NCI-H2081 (cell line): ENCODE results near the gene RNU11.
A peak's percentile ranks its signal among the peaks of the same experiment; 100 is the strongest.
"Not testable (repeated sequence)": the region's sequence is repeated elsewhere in the genome, so short reads cannot be mapped to it uniquely, and the experiment has no call there.

ENCODE experiments used
- DNase-seq, 2 experiments: peaks; one replicate each; lab custom pipeline; 2025; lab: John Stamatoyannopoulos, UW

RNU11 gene

DNA sequence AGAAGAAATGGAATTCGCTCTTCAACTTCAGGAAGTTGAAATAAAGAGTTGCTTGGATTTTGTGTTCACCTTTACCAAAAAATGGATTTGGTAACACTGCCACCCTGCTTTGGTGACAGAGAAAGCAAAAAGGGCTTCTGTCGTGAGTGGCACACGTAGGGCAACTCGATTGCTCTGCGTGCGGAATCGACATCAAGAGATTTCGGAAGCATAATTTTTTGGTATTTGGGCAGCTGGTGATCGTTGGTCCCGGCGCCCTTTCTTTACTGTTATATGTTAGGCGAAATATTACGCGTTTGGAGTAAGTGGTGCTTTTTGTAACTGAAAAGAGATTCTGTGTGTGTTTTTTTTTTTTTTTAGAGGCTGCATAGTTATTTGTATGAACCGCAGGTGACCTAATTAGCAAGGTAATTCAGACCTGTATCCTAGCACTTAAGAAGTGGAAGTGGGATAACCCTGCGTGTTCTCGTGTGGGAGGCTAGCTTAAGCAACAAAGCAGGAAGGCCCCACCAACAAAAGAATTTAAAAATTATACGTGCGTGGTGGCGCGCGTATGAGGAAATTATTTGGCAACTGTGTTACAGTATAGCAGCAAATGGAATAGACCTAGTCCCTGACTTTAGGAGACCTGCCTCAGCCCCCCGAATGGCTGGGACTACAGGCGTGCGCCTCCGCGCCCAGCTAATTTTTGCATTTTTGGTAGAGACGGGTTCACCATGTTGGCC lies at the start of gene RNU11:
RNU11 (plus strand) TSS at position 127 of the 725 bp plus-strand sequence.
- DNase-seq: peak; percentile 94 to 98

DNA sequence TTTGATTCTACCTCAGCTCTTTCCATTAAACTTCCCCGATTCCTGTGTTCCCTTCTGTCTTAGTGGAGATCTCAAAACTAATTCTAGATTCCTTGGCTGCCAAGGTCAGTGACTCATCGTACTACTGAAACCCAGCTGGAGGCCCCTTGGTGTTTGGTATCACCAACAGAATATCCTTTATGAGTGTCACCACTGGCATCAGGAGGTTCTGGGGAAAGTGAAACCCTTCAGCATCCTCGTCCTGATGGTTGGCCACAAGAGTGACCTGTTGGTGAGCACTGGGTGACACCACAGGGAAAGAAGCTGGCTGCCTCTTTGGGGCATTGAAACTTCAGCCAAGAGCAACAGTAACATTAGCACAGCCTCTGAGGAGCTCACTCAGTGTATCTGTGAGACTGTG lies 46.7 kb upstream of the RNU11 start:
- DNase-seq: no peak

DNA sequence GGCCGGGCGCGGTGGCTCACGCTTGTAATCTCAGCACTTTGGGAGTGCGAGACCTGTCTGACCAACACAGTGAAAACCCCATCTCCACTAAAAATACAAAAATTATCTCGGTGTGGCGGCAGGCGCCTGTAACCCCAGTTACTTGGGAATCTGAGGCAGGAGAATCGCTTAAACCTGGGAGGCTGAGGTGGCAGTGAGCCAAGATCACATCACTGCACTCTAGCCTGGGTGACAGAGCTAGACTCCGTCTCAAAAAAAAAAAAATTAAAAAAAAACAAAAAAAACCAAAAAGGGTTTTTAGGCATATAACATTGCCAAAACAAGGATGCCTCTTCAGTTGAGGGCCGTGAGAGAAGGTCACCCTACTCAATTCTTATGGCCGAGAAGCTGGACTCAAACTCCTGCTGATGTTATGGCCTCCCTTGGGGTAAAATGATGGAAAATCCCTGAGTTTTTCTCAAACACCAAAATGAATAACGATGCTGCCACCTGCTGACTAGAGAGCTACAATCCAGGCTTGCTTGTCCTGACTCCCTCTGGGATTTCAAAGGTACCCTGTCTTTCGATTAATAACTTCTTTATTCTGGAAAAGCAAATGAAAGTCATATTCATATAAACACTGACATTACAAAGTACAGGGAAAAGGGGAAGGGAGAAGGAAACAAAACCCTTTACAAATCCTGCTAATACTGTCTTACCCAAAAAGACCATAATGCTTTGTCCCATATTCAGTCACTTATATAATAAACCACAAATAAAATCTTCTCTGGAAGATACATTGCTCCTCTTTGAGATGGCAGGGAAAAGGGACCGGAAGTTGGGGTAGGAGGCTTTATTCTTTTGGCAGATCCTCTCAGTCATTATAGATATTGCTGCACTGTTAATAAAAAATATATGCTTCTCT lies 45.6 kb upstream of the RNU11 start:
- peak; percentile 60 to 71 for DNase-seq

DNA sequence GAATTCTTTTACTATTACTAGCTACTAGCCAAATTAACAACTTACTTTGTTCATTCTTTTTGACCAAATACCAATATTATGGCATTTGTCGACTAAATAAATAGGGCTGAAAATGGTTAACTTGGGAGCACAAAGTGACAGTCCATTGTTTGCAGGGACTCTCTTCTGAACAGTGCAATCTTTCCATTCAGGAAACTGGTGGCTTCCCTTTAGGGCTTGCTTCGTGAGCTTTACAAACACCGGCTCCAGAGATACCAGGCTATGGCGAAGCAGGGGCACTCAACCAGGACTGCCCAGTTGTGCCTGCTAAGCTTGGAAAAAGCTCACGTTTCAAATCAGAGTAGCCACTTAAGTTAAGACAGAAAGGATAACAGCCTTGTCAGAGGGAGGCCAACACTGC lies 44.0 kb upstream of the RNU11 start:
- no peak for DNase-seq

DNA sequence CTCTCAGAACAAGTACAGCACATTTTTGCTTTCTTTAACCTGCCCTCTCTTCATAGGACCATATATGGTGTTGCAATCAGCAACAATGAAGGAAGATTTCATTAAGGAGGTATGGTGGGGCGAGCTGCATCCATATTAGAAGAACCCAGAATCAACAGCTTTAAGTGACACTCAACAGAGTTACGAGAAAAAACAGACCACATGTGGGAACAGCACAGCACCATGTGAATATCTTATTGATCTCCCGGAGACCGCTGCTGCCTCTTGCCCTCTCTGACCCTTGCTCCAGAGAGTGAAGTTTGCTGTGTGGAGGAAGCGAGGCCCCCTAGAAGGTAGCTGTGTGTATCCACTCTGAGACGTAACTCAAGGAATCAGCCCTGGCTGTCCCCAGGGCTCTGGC lies 43.4 kb upstream of the RNU11 start:
- no peak for DNase-seq

DNA sequence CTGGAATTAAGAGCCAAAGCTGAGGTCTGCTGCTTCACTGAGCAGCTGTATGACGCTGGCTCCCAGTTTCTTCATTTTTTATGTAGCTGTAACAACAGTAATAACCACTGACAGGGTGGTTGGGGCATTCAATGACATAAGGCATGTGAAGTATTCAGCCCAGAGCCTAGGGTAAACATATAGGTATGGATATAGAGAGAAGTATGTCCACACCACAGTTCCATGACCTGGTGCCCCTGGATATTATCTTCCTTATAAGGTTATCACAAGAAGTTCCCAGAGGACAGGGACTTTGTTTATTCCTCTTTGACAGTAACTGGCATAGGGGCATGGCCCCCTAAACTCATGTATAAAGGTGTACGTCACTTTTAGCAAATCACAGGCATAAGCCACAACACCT lies 41.6 kb upstream of the RNU11 start:
- DNase-seq: no peak

DNA sequence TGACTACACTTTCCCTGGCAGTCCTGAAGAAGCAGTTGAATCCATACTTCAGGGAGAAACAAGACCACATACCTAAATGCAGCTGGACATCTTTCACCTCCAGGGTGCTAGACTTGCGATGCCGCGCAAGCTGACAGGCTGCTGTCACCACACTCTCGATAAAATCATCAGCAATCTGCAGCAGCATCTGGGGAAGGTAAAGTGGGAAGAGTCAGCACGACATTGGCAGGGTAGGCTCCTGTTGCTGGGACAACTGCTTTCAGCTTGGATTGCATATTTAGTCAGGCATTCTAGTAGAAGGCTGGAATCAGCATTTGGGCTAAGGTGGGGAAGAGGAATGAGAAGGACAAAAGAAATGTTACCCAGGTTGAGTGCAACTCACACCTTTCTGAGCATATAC lies 35.2 kb upstream of the RNU11 start:
- no peak for DNase-seq

DNA sequence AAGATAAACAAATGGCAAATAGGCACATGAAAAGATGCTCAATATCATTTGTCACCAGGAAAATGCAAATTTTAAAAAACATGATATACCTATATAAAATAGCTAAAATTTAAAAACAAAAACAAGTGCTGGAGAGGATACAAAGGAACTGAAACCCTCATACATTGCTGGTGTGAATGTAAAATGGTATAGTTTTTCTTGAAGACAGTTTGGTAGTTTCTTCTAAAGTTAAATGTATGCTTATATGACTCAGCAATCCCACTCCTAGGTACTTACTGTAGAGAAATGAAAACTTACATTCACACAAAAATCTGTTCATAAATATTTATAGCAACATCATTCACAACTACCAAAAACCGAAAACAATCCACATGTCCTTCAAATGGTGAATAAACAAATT lies 16.7 kb upstream of the RNU11 start:
- DNase-seq: no peak

DNA sequence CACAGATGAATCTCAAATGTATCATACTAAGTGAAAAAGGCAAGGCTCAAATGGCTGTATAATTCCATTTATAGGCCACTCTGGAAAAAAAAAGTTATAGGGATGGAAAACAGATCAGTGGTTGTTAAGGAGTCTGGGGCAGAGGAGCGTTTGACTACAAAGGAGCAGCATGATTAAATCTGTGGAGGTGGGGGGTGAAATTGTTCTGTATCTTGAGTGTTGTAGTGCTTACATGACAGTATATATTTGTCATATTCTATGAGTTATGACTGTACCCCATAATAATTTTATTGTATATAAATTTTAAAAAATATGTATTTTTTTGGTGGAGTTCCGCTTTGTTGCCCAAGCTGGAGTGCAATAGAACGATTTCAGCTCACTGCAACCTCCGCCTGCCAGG lies 15.8 kb upstream of the RNU11 start:
- DNase-seq: no peak

DNA sequence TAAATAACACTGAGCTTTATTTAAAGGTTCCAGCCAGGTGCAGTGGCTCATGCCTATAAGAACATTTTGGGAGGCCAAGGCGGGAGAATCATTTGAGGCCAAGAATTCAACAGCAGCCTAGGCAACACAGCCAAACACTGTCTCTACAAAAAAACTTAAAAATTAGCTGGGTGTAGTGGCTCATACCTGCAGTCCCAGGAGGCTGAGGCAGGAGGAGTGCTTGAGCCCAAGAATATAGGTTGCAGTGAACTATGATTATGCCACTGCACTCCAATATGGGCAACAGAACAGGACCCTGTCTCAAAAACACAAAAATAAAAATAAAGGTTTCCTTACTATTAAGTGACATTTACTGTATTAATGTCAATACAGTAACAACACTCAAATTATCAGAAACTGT lies 7.6 kb upstream of the RNU11 start:
- DNase-seq: no peak

DNA sequence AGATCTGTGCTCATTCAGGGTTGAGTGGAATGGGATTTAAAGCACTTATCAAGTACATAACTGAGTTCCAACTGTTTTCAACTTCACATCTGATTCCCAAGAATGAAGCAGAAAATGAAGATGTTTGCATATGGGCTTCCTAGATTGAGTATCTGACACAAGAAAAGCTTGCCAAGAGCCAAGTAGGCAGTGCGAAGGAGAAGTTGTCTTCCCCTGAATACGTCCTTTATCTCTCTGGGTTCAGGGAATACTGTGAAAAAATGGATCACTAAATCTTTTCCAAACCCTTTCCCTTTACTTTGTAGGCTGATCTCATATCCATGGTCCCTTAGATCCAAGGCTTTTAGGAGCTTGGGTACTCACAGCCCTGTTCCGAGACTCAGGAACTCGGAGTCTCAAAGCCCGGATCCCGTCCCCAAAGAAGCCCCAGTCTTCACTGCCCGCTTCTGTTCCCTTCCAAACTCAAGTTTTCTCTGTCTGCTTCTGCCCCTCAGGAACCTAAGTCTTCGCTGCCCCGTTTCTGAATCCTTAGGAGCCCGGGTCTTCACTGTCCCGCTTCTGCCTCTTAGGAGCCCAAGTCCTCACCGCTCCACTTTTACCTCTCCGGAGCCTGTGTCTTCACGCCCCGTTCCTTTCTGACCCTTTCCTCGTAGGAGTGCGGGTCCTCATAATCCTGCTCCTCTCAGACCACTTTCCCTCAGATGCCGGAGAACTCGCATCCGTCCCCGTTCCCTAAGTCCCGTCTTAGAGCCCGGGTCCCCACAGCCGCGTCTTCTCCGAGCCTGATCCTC lies 6.1 kb upstream of the RNU11 start:
- DNase-seq: no peak

DNA sequence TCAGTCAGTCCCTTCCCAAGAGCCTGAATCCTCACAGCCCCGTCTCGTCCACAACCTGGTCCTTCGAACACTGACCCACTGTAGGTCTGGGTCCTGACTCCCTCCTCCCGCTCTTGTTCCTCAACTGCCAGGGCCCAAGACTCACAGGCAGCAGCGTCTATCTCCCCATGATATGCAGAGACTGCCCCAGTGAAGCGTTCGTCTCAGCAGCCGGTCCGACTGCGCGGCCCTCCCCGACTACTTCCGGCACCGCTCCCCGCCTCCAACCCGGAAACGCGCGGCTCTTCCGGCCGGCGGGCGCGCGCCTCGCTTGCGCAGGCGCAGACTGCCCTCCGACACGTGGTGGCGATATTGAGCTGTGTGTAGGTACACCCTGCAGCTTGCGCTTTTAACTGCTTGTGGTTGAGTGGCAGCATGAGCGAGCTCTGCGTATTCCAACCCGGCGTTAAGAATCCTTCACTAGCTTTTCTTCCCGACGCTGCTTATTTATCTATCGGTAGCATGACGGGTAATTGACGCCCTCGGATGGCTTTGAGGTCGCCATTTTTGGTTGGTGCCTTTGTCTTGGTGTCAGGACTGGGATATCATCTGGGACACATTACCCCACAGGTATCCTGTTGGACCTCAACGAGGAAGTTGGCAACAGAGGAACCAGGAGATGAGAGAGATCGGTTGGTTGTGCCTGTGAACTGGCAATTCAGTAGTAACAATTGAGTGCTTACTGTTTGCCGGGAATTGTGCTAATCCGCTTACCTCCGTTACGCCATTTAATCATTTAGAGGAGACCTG lies 5.4 kb upstream of the RNU11 start, which contains the start of gene TAF12:
TAF12 (minus strand) TSS at position 221 of the 789 bp plus-strand sequence. CDS start 20,986 bp downstream, outside the sequence.
- peak; percentile 91 to 96 for DNase-seq

DNA sequence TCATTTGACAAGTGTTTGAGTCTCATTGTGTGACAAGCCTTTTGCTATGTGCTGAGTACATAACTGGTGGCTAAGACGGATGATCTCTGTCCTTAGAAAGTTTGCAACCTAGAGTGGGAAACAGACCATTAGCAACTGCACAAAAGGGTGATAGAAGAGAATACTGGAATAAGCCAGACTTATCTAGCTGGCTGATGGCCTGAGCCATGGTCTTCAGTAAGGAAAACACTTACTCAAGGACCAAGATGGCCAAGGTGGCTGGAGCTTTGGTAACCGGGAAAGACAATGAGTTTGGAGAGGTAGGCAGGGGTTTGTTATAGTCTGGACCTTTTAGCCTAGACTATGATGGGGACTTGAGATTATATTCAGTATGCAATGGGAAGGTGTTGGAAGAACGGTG lies 3.9 kb upstream of the RNU11 start:
- no peak for DNase-seq

DNA sequence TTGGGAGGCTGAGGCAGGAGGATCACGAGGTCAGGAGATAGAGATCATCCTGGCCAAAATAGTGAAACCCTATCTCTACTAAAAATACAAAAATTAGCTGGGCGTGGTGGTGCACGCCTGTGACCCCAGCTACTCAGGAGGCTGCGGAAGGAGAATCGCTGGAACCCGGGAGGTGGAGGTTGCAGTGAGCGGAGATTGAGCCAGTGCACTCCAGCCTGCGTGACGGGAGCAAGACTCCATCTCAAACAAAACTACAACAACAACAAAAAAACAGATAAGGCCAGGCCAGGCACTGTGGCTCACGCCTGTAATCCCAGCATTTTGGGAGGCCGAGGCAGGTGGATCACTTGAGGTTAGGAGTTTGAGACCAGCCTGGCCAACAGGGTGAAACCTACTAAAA lies 3.0 kb upstream of the RNU11 start:
- not testable (repeated sequence) for DNase-seq

DNA sequence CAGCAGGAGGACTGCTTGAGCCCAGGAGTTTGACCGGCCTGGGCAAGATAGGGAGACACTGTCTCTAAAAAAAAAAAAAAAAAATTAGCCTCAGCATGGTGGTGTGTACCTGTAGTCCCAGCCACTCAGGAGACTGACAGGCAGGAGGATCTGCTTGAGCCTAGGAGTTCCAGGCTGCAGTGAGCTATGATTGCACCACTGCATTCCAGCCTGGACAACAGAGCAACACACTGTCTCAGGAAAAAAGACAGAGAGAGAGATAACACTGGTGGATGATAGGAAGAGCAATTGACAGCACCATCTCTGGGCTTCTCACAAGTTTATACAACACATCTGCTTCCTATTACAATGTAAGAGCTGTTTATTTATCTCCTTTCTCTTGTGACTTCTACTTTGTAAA lies 2.4 kb upstream of the RNU11 start:
- no peak for DNase-seq

DNA sequence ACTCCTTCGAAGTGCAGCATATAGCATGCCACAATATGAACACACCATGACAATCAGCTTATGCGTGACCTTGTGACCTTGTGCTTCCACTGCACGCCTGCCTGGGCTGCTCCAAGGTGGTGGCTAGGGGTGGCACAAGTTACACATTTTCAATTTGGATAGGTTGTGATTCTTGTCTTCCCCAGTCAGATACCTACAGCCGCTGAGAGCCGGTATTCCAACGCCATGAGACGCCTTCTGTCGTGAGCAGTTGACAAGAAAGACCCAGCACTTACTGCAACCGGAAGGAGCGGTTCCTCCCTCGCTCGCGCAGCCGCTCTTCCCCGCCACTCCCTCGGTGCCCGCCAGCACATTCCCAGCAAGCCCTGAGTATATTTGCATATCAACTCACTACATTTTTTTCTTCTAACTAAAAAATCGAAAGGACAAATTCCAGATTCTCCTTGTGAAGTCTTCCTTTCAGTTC lies 359 bp upstream of the RNU11 start:
- peak; percentile 88 to 92 for DNase-seq

DNA sequence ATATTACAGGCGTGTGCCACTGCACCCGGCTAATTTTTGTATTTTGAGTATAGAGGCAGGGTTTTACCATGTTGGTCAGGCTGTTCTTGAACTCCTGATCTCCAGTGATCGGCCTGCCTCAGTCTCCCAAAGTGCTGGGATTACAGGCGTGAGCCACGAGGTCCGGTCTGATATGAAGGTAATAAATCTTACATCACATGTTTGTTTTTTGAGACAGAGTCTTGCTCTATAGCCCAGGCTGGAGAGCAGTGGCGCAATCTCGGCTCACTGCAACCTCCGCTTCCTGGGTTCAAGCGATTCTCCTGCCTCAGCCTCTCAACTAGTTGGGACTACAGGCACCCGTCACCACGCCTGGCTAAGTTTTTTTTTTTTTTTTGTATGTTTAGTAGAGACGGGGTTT lies 4.7 kb downstream of the RNU11 start:
- DNase-seq: not testable (repeated sequence)

DNA sequence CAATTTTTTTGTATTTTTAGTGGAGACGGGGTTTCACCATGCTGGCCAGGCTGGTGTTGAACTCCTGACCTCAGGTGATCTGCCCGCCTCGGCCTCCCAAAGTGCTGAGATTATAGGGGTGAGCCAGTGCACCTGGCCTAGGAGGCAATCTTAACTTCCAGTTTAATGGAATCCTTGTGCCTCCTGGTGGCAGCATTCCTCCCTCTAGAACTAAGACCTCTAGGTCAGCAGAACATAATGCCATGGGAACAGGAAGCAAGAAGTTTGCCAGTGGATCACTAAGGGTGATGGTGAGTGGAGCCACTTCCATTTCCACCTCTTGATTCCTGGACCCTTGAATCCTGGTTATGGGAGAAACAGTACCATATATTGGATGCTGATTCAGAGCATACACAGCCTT lies 5.5 kb downstream of the RNU11 start:
- DNase-seq: not testable (repeated sequence)

DNA sequence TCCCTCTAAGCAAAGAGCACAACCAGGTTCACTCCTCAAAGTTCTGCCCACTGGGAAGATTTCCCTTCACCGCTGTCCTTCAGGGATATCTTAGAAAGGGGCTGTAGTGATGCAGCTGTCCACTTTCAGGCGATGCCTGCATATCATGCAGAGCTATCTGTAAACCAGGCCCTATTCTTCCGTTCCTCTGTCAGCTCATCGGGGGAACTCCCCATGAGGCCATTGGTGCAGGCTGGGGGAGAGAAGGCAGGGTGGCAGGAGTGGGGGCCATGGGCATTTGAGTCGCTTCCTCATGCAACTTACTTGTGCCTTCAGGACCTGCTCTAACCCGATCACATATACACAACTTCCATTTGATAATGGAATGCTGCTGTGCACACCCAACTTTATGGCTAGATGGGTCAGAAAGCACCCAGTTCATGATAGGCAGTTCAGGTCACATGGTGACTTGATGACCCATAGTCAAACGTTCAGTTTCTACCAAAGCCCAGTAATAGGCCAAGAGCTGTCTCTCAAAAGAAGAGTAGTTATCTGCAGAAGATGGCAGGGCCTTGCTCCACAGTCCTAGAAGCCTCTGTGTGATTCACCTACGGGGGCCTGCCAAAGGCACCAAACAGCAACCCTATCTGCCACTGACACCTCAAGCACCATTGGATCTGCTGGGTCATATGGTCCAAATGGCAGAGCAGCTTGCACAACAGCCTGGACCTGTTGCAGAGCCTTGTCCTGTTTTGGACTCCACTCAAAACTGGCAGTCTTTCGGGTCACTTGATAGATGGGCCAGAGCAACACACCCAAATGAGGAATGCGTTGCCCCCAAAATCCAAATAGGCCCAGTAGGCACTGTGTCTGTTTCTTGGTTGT lies 7.3 kb downstream of the RNU11 start:
- DNase-seq: not testable (repeated sequence)

DNA sequence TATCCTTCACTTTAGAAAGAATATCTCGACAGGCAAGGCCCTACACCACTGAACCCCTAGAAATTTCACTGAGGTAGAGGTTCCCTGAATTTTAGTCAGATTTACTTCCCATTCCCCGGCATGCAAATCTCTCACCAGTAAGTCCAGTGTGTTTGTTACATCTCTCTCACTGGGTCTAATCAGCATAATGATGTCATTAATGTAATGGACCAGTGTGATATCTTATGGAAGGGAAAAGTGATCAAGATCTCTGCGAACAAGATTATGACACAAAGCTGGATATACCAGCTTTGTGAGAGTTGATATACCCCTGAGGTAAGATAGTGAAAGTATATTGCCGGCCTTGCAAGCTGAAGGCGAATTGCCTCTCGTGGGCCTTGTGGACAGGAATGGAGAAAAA lies 7.9 kb downstream of the RNU11 start:
- no peak for DNase-seq
